MM.1S (cell line): ENCODE measurements around the gene PIGM.

Experiments used
- EZH2 ChIP-seq: fragments of 300-600 bp; sonication (generic); optimal IDR thresholded peaks from 2 replicates; pipeline ENCODE3; 2017; ENCODE audit warnings: low read depth, mild to moderate bottlenecking, antibody characterized with exemption, low read length, mixed read lengths
- EZH2phosphoT487 ChIP-seq: fragments of 300-600 bp; sonication (generic); IDR thresholded peaks from 2 replicates; pipeline ENCODE4 v1.6.1; 2018; ENCODE audit warnings: antibody characterized with exemption, low read length
- TF ChIP-seq, protein P1 (sequence below): fragments of 300-600 bp; sonication (generic); IDR thresholded peaks from 2 replicates; pipeline ENCODE4 v1.5.1; 2016; ENCODE audit warnings: antibody characterized with exemption, low read length, mixed read lengths

DNA sequence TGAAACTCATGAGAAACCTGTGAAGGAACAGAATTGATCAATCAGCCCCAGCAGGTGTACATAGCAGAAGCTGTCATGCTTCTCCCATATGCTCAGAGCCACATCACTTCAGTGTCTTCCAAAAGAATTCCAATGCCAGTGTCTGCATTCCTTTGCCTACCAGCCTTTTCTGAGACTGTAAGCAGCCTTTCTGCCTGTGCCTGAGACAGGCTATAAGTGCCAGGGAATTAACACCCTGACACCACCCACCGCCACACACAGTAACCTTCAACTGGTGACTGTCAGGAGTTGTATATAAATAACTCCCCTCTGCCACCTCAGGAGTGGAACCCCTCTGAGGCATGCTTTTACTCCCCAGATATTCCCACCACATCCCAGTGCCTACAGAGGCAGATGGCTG, 39.6 kb downstream of the PIGM start:
- TF ChIP-seq, protein P1, sequence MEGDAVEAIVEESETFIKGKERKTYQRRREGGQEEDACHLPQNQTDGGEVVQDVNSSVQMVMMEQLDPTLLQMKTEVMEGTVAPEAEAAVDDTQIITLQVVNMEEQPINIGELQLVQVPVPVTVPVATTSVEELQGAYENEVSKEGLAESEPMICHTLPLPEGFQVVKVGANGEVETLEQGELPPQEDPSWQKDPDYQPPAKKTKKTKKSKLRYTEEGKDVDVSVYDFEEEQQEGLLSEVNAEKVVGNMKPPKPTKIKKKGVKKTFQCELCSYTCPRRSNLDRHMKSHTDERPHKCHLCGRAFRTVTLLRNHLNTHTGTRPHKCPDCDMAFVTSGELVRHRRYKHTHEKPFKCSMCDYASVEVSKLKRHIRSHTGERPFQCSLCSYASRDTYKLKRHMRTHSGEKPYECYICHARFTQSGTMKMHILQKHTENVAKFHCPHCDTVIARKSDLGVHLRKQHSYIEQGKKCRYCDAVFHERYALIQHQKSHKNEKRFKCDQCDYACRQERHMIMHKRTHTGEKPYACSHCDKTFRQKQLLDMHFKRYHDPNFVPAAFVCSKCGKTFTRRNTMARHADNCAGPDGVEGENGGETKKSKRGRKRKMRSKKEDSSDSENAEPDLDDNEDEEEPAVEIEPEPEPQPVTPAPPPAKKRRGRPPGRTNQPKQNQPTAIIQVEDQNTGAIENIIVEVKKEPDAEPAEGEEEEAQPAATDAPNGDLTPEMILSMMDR, result no peak
- no peak for TF ChIP-seq EZH2phosphoT487
- TF ChIP-seq EZH2, result no peak
